Measurements from ENCODE around the gene TMEM14C. TPM values are rescaled to one million over a fixed set of nuclear protein-coding genes. Genes with fewer than 3 reads are reported as not detected.

The TMEM14C gene
- total RNA-seq, 1 donor from 2014 or later = 198 TPM

- no peak for TF ChIP-seq CTCF (conservative IDR thresholded peaks at IDR 0.05; ENCODE audit: low read depth, low read length)
- no peak for DNase-seq (ENCODE audit: low read depth)
- H3K4me3 ChIP-seq (ENCODE audit: low read depth, low read length) = no peak overlapping the region
Observed at GRCh38 chr6:10685092-10685915, 37.6 kb upstream of the TMEM14C start.

GRCh38 chr6:10686901-10687300, 36.0 kb upstream of the TMEM14C start:
- TF ChIP-seq CTCF (conservative IDR thresholded peaks at IDR 0.05; ENCODE audit: low read depth, low read length) = no peak
- no peak overlapping the region for H3K4me3 ChIP-seq (ENCODE audit: low read depth, low read length)
- no peak for DNase-seq (ENCODE audit: low read depth)

- no peak overlapping the region for H3K4me3 ChIP-seq (ENCODE audit: low read depth, low read length)
- no peak for DNase-seq (ENCODE audit: low read depth)
- TF ChIP-seq CTCF (conservative IDR thresholded peaks at IDR 0.05; ENCODE audit: low read depth, low read length) = no peak
Observed at GRCh38 chr6:10687582-10687981, 35.3 kb upstream of the TMEM14C start.

DNA sequence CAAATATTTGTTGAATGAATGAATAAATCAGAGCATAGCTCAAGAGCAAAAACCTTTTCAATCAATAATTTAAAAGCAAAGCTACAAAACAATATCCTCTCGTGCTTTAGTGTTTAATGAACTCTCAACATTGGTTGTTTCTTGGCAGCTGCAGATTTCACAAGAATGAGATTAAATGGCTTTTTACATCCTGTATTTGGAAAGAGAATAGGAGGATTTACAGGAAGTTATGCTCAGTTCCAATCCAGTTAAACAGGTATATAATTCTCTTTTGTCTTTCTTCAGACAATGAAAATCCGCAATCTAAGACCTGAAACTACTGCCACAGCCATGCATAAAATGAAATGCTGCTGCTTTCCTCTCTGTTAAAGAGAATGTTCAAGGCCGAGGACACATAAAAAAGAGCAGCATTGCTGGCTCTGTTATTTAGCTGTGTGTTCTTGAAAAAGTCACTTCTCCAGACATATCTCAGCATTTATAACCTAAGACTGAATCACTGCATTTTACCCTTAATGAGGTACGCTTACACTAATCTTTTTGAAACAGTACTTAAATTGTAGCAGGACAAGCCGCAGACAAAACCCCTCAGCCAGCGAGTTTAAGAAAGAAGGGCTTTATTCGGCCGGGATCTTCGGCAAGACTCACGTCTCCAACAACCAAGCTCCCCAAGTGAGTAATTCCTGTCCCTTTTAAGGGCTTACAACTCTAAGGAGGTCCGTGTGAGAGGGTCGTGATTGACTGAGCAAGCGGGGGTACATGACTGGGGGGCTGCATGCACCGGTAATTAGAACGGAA, 32.0 kb upstream of the TMEM14C start:
- no peak overlapping the region for H3K4me3 ChIP-seq (ENCODE audit: low read depth, low read length)
- no peak for DNase-seq (ENCODE audit: low read depth)
- no peak for TF ChIP-seq CTCF (conservative IDR thresholded peaks at IDR 0.05; ENCODE audit: low read depth, low read length)

DNA sequence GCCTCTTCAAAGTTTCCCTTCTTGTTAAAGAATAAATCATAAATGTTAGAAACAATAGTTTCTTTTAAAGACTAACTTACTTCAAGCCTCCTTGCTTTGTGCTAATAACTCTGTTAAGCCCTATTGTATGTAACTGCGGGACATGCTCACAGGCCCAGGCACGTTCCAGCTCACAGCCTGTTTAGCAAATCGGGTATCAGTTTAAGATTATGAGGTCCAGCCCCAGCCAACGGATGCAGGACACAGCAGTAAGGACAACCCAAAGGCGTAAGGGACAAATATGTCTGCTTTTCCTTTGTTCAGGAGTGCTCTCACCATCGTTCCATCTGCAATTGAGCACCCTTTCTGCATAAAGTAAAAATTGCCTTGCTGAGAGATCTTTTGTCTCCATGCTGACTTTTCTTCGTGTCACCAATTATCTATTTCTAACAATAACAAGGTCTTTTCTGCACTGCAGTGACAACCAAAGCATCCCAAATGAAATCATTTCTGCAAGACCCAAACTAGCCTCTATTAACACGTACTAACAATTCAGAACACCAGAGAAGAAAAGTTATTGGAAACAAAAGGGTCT, 29.8 kb upstream of the TMEM14C start:
- no peak for DNase-seq (ENCODE audit: low read depth)
- peak overlapping the region; percentile 90 for H3K4me3 ChIP-seq (ENCODE audit: low read depth, low read length)
- TF ChIP-seq CTCF (conservative IDR thresholded peaks at IDR 0.05; ENCODE audit: low read depth, low read length) = no peak

DNA sequence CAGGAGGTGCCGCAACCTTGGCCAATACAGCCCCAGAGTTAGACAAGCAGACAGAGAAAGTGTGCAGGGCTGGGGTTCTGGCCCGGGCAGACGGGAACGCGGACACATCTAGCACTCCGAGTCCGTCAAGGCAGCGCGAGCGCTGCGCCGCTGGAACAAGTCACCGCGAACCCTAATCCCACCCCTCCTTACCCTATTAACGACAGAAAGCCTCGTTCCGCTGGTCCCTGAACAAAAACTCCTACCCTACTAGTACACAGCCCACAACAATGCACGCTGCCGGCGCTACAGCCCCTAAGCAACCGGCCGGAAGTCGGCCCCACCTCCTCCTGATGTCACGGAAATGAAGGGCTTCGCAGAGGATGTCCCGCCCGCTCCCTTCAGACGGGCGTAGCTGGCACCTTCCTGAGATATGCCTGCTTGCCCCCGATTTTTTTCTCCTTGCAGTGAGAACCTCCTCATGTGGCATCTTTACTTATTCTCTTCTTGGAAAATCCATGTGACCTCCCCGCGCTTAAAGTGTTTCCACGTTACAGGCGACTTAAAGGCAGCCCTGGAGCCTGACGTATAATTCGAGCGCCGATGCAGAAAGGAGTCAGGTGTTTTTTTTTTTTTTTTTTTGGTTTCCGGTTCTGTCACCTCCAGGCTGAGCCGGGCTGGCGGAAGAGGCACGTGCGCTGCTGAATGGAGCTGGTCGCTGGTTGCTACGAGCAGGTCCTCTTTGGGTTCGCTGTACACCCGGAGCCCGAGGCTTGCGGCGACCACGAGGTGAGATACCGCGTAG, 28.4 kb upstream of the TMEM14C start, which contains the start of the genes C6orf52 and PAK1IP1:
C6orf52 (minus strand) TSS at position 315 of the 784 bp plus-strand sequence. CDS start 7,066 bp downstream, outside the sequence.
PAK1IP1 (plus strand) TSS at position 671 of the 784 bp plus-strand sequence; CDS start at position 685, 14 bp downstream.
- no peak for TF ChIP-seq CTCF (conservative IDR thresholded peaks at IDR 0.05; ENCODE audit: low read depth, low read length)
- DNase-seq (ENCODE audit: low read depth) = peak; percentile 76
- peak within 1 kb of the TSS; percentile 90 for H3K4me3 ChIP-seq (ENCODE audit: low read depth, low read length)
